Measurements from ENCODE around the gene FAM50B. TPM values are rescaled to one million over a fixed set of nuclear protein-coding genes. Genes with fewer than 3 reads are reported as not detected.

Gene FAM50B
- total RNA-seq, 6 donors from 2014 or later = 11.7 to 23.3 (median 15.4) TPM

GRCh38 chr6:3895805-3896204 lies 46.6 kb downstream of the FAM50B start:
- DNase-seq = no peak
- Histone ChIP-seq H3K9me3 (no peaks in the 10 kb centered on the region), H3K36me3 (no peaks in the 10 kb centered on the region), H3K27ac (no peak overlapping the region), H3K4me3 (no peak overlapping the region), H3K27me3 (no peaks in the 10 kb centered on the region), H3K4me1 (no peaks in the 10 kb centered on the region)
- ATAC-seq (ENCODE audit: low FRiP score in 2 of 2) = no peak
- TF ChIP-seq POLR2A (IDR thresholded peaks at IDR 0.05) = no peak
- no peak for TF ChIP-seq POLR2AphosphoS5 (IDR thresholded peaks at IDR 0.05)
- no peak for TF ChIP-seq EP300 (IDR thresholded peaks at IDR 0.05)
- TF ChIP-seq CTCF (IDR thresholded peaks at IDR 0.05) = no peak
- 73 to 79% methylated on average over 5 of the region's 5 CpGs for WGBS, 2 donors

- ATAC-seq (ENCODE audit: low FRiP score in 2 of 2) = peak in 1 of 2 donors; percentile 25
- no peaks in the 10 kb centered on the region for H3K27me3 ChIP-seq
- no peak for DNase-seq
- no peak overlapping the region for H3K4me3 ChIP-seq
- no peaks in the 10 kb centered on the region for H3K36me3 ChIP-seq
- TF ChIP-seq POLR2AphosphoS5 (IDR thresholded peaks at IDR 0.05) (no peak), POLR2A (IDR thresholded peaks at IDR 0.05) (no peak), EP300 (IDR thresholded peaks at IDR 0.05) (no peak), CTCF (IDR thresholded peaks at IDR 0.05) (no peak)
- no peaks in the 10 kb centered on the region for H3K9me3 ChIP-seq
- no peak overlapping the region for H3K27ac ChIP-seq
- WGBS, 2 donors = 95 to 96% methylated on average over 14 of the region's 14 CpGs
- H3K4me1 ChIP-seq = no peaks in the 10 kb centered on the region
Measured at GRCh38 chr6:3898265-3898994, 49.3 kb downstream of the FAM50B start.

- Histone ChIP-seq H3K36me3 (no peaks in the 10 kb centered on the region), H3K4me3 (no peak overlapping the region), H3K27ac (no peak overlapping the region), H3K4me1 (no peaks in the 10 kb centered on the region), H3K9me3 (no peaks in the 10 kb centered on the region), H3K27me3 (no peaks in the 10 kb centered on the region)
- WGBS, 2 donors = 88 to 94% methylated on average over 9 of the region's 9 CpGs
- ATAC-seq (ENCODE audit: low FRiP score in 2 of 2) (no peak), DNase-seq (no peak)
- TF ChIP-seq POLR2A (IDR thresholded peaks at IDR 0.05) (no peak), CTCF (IDR thresholded peaks at IDR 0.05) (no peak), POLR2AphosphoS5 (IDR thresholded peaks at IDR 0.05) (no peak), EP300 (IDR thresholded peaks at IDR 0.05) (no peak)
Measured at GRCh38 chr6:3899061-3899460, 49.9 kb downstream of the FAM50B start.

- Histone ChIP-seq H3K27ac (no peak overlapping the region), H3K36me3 (no peaks in the 10 kb centered on the region), H3K9me3 (no peaks in the 10 kb centered on the region), H3K27me3 (no peaks in the 10 kb centered on the region), H3K4me3 (no peak overlapping the region), H3K4me1 (no peaks in the 10 kb centered on the region)
- TF ChIP-seq EP300 (IDR thresholded peaks at IDR 0.05) (no peak), POLR2AphosphoS5 (IDR thresholded peaks at IDR 0.05) (no peak), POLR2A (IDR thresholded peaks at IDR 0.05) (no peak), CTCF (IDR thresholded peaks at IDR 0.05) (no peak)
- 91 to 95% methylated on average over 10 to 14 of the region's 14 CpGs for WGBS, 2 donors
- ATAC-seq (ENCODE audit: low FRiP score in 2 of 2) (no peak), DNase-seq (no peak)
Measured at GRCh38 chr6:3899970-3900439, 50.8 kb downstream of the FAM50B start.

Other genes with a start within 250 kb of the FAM50B start
- 100 to 1,000 TPM in 3 of 6 donors, 10 to 100 TPM in 3; 51.6 to 118 (median 95.3) TPM for gene PXDC1, start 97.7 kb upstream of the FAM50B start, total RNA-seq
- not detected for gene FAM217A, start 229.8 kb downstream of the FAM50B start, total RNA-seq